Liver (tissue), 9 donors: ENCODE data around the gene RADIL. TPM values are rescaled to one million over a fixed set of nuclear protein-coding genes. Genes with fewer than 3 reads are reported as not detected.

Experiments
- DNase-seq: peaks from one replicate; pipeline ENCODE4 v3.0.0-alpha.2; 2017; ENCODE audit warnings: low spot score
- H3K27ac ChIP-seq, 2 donors: one replicate each; pipeline ENCODE4 v1.7.0; 2013; ENCODE audit warnings: inconsistent platforms in 2 of 2, low read length in 2 of 2, control low read depth in 1 of 2, low read depth in 1 of 2, mild to moderate bottlenecking in 1 of 2
- H3K27me3 ChIP-seq, 4 donors: one replicate each; pipeline versions ENCODE4 v1.6.1 to v1.7.0; 2013; ENCODE audit warnings: low read length in 3 of 4, inconsistent platforms in 1 of 4, mild to moderate bottlenecking in 1 of 4, moderate library complexity in 1 of 4; ENCODE audit not compliant: control insufficient read depth in 4 of 4, insufficient read depth in 4 of 4
- H3K36me3 ChIP-seq, 4 donors: one replicate each; pipeline versions ENCODE4 v1.6.1 to v1.7.0; 2013; ENCODE audit warnings: low read length in 3 of 4, mild to moderate bottlenecking in 3 of 4, low read depth in 1 of 4, moderate library complexity in 1 of 4; ENCODE audit not compliant: control insufficient read depth in 4 of 4, insufficient read depth in 3 of 4
- H3K4me1 ChIP-seq, 4 donors: one replicate each; pipeline versions ENCODE4 v1.6.1 to v1.7.0; 2013; ENCODE audit warnings: low read length in 3 of 4, mild to moderate bottlenecking in 3 of 4, moderate library complexity in 1 of 4; ENCODE audit not compliant: control insufficient read depth in 4 of 4, insufficient read depth in 4 of 4
- H3K4me3 ChIP-seq, 3 donors: one replicate each; pipeline versions ENCODE4 v1.6.1 to v1.7.0; 2013; ENCODE audit warnings: low read length in 3 of 3, control low read depth in 1 of 3, low read depth in 1 of 3, mild to moderate bottlenecking in 1 of 3
- H3K9ac ChIP-seq, 2 donors: one replicate each; pipeline ENCODE4 v1.7.0; 2013; ENCODE audit warnings: low read length in 2 of 2, mild to moderate bottlenecking in 2 of 2, moderate library complexity in 2 of 2, control low read depth in 1 of 2, low read depth in 1 of 2
- H3K9me3 ChIP-seq, 4 donors: one replicate each; pipeline versions ENCODE4 v1.6.1 to v1.7.0; 2013; ENCODE audit warnings: low read length in 3 of 4; ENCODE audit not compliant: control insufficient read depth in 4 of 4
- ATF3 ChIP-seq: IDR thresholded peaks from 2 replicates; pipeline ENCODE4 v1.6.1; 2016; ENCODE audit warnings: antibody characterized with exemption
- EGR1 ChIP-seq, 2 donors: IDR thresholded peaks; 2 replicates each; pipeline ENCODE4 v1.6.1; 2016 to 2018; ENCODE audit warnings: antibody characterized with exemption in 2 of 2, low read depth in 2 of 2
- FOXA1 ChIP-seq: IDR thresholded peaks from 2 replicates; pipeline ENCODE4 v1.6.1; 2016; ENCODE audit warnings: antibody characterized with exemption
- GABPA ChIP-seq, 2 donors: IDR thresholded peaks in 1 of 2; conservative IDR thresholded peaks in 1 of 2; 2 replicates each; pipeline ENCODE4 v1.6.1; 2016; ENCODE audit warnings: antibody characterized with exemption in 2 of 2, mild to moderate bottlenecking in 1 of 2, moderate library complexity in 1 of 2
- HNF4A ChIP-seq, 2 donors: conservative IDR thresholded peaks; 2 replicates each; pipeline ENCODE4 v1.6.1; 2016; ENCODE audit warnings: antibody characterized with exemption in 2 of 2, mild to moderate bottlenecking in 2 of 2
- HNF4G ChIP-seq: IDR thresholded peaks from 2 replicates; pipeline ENCODE4 v1.6.1; 2016; ENCODE audit warnings: antibody characterized with exemption
- JUND ChIP-seq, 2 donors: IDR thresholded peaks; 2 replicates each; pipeline ENCODE4 v1.6.1; 2016; ENCODE audit warnings: antibody characterized with exemption in 2 of 2
- NR2F2 ChIP-seq: IDR thresholded peaks from 2 replicates; pipeline ENCODE4 v1.6.1; 2016; ENCODE audit warnings: antibody characterized with exemption
- RAD21 ChIP-seq, 2 donors: IDR thresholded peaks; 2 replicates each; pipeline ENCODE4 v1.6.1; 2016; ENCODE audit warnings: antibody characterized with exemption in 2 of 2, mild to moderate bottlenecking in 2 of 2
- RXRA ChIP-seq, 2 donors: IDR thresholded peaks; 2 replicates each; pipeline ENCODE4 v1.6.1; 2017 to 2018; ENCODE audit warnings: antibody characterized with exemption in 2 of 2, mild to moderate bottlenecking in 1 of 2
- SP1 ChIP-seq: IDR thresholded peaks from 2 replicates; pipeline ENCODE4 v1.6.1; 2018; ENCODE audit warnings: antibody characterized with exemption, mild to moderate bottlenecking
- TAF1 ChIP-seq: conservative IDR thresholded peaks from 2 replicates; pipeline ENCODE4 v1.6.1; 2016; ENCODE audit warnings: antibody characterized with exemption, mild to moderate bottlenecking
- YY1 ChIP-seq: IDR thresholded peaks from 2 replicates; pipeline ENCODE4 v1.6.1; 2016; ENCODE audit warnings: antibody characterized with exemption, mild to moderate bottlenecking
- WGBS: extraction: QIAGEN DNeasy Blood & Tissue Kit; methylation state at CpG from one replicate; pipeline ENCODE4 v1.1.7; 2013; 5-methylcytosine and 5-hydroxymethylcytosine counted together
- polyA plus RNA-seq, 2 donors: library from polyadenylated mRNA; stranded (reverse) in 1 of 2; unstranded in 1 of 2; fragments of 200-250 nt in 1 of 2; fragments of >200 nt in 1 of 2; fragmentation: Nextera tagmentation in 1 of 2; extraction: Ambion mirVana in 1 of 2; gene quantifications; one replicate each; pipeline versions ENCODE4 v1.2.1 to v1.2.3, GENCODE V29; 2013 to 2015
- total RNA-seq, 2 donors: library from RNA; depleted of rRNA; stranded (reverse); fragments of >200 nt; gene quantifications; one replicate each; pipeline ENCODE4 v1.2.3, GENCODE V29; 2014
- TF ChIP-seq, protein P1 (sequence below): IDR thresholded peaks from 2 replicates; pipeline ENCODE4 v1.6.1; 2016; ENCODE audit warnings: antibody characterized with exemption, mild to moderate bottlenecking
- donor health status: healthy.
- donor health status: healthy.
- donor health status: healthy.
- donor health status: healthy.
- donor health status: healthy.

The RADIL gene
- total and polyA plus RNA-seq, 4 donors: 0.14 to 0.25 (median 0.21) TPM; not detected in 1

- peak in 1 of 2 donors; percentile 4 for TF ChIP-seq RXRA (IDR thresholded peaks at IDR 0.05)
- TF ChIP-seq TAF1: peak; percentile 5
- TF ChIP-seq RAD21 (IDR thresholded peaks at IDR 0.05): no peak
- H3K36me3 ChIP-seq: peaks cover 0 to 4% (median under 1%) of the 10 kb centered on the region in 4 donors
- H3K4me1 ChIP-seq: peaks cover 4 to 30% (median 26%) of the 10 kb centered on the region in 4 donors
- peak overlapping the region; percentile 85 to 97 (median 92) for H3K4me3 ChIP-seq
- no peaks in the 10 kb centered on the region for H3K9me3 ChIP-seq
- WGBS: 22% methylated on average over 32 of the region's 32 CpGs
- DNase-seq: peak; percentile 53
- H3K27me3 ChIP-seq: no peaks in the 10 kb centered on the region
- peak overlapping the region; percentile 95 to 97 for H3K27ac ChIP-seq
- H3K9ac ChIP-seq: peak overlapping the region; percentile 83 to 93
Measured at GRCh38 chr7:4775848-4776623, 107.5 kb downstream of the RADIL start.

GRCh38 chr7:4775250-4775847 is 108.2 kb downstream of the RADIL start, which contains the start of gene AP5Z1:
AP5Z1 (plus strand) TSS chr7:4775623; CDS start chr7:4775716, 93 bp downstream.
- Histone ChIP-seq H3K9me3 (no peaks in the 10 kb centered on the region), H3K27ac (peak within 1 kb of the TSS; percentile 95 to 97), H3K4me1 (peaks cover 4 to 30% (median 26%) of the 10 kb centered on the region in 4 donors), H3K27me3 (no peaks in the 10 kb centered on the region), H3K36me3 (no peaks in the 10 kb centered on the region), H3K9ac (peak within 1 kb of the TSS; percentile 83 to 93), H3K4me3 (peak within 1 kb of the TSS; percentile 85 to 97 (median 92))
- under 1% methylated on average over 55 of the region's 55 CpGs for WGBS
- DNase-seq: peak; percentile 93
- TF ChIP-seq JUND (IDR thresholded peaks at IDR 0.05) (no peak), HNF4G (no peak), ATF3 (no peak), YY1 (peak; percentile 46), SP1 (peak; percentile 71), RAD21 (IDR thresholded peaks at IDR 0.05) (peak in 1 of 2 donors; percentile 26), EGR1 (IDR thresholded peaks at IDR 0.05; ENCODE audit: low read depth in 2 of 2) (peak in 1 of 2 donors; percentile 39), HNF4A (conservative IDR thresholded peaks at IDR 0.05) (peak; percentile 46), NR2F2 (peak; percentile 66), GABPA (IDR thresholded peaks at IDR 0.05 in 1 of 2, conservative IDR thresholded peaks at IDR 0.05 in 1 of 2) (peak; percentile 39 to 86), RXRA (IDR thresholded peaks at IDR 0.05) (peak; percentile 31 to 44), FOXA1 (peak; percentile 33)
- TF ChIP-seq, protein P1, sequence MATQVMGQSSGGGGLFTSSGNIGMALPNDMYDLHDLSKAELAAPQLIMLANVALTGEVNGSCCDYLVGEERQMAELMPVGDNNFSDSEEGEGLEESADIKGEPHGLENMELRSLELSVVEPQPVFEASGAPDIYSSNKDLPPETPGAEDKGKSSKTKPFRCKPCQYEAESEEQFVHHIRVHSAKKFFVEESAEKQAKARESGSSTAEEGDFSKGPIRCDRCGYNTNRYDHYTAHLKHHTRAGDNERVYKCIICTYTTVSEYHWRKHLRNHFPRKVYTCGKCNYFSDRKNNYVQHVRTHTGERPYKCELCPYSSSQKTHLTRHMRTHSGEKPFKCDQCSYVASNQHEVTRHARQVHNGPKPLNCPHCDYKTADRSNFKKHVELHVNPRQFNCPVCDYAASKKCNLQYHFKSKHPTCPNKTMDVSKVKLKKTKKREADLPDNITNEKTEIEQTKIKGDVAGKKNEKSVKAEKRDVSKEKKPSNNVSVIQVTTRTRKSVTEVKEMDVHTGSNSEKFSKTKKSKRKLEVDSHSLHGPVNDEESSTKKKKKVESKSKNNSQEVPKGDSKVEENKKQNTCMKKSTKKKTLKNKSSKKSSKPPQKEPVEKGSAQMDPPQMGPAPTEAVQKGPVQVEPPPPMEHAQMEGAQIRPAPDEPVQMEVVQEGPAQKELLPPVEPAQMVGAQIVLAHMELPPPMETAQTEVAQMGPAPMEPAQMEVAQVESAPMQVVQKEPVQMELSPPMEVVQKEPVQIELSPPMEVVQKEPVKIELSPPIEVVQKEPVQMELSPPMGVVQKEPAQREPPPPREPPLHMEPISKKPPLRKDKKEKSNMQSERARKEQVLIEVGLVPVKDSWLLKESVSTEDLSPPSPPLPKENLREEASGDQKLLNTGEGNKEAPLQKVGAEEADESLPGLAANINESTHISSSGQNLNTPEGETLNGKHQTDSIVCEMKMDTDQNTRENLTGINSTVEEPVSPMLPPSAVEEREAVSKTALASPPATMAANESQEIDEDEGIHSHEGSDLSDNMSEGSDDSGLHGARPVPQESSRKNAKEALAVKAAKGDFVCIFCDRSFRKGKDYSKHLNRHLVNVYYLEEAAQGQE: peak; percentile 78
